ENCODE measurements around the gene IL18.

- no peak for TF ChIP-seq POLR2A (IDR thresholded peaks at IDR 0.05; ENCODE audit: control extremely low read depth in 1 of 2, low read depth in 2 of 2, low read length in 2 of 2)
- no peak for TF ChIP-seq EP300 (IDR thresholded peaks at IDR 0.05; ENCODE audit: borderline replicate concordance in 1 of 2, low read depth in 2 of 2, low read length in 2 of 2)
- TF ChIP-seq CTCF (IDR thresholded peaks at IDR 0.05; ENCODE audit: control extremely low read depth in 1 of 3, insufficient read depth in 1 of 3, low read depth in 1 of 3, low read length in 3 of 3) = no peak
- no peak for TF ChIP-seq SIX5 (IDR thresholded peaks at IDR 0.05; ENCODE audit: low read depth, low read length)
- TF ChIP-seq POLR2AphosphoS5 (IDR thresholded peaks at IDR 0.05; ENCODE audit: low read depth, low read length) = no peak
- no peak for TF ChIP-seq ZNF274 (IDR thresholded peaks at IDR 0.05; ENCODE audit: borderline replicate concordance, extremely low read depth, low read length)
These were observed 8.6 kb upstream of the IL18 start for GRCh38 chr11:112172362-112172994.

Data from H1 (cell line).